ENCODE data around the gene MAP1LC3A.

MAP1LC3A gene

GRCh38 chr20:34543463-34544056 is 15.0 kb upstream of the MAP1LC3A start:
- H3K9me3 ChIP-seq (ENCODE audit: control insufficient read depth, low read length): no peaks in the 10 kb centered on the region
- no peak overlapping the region for H3K9ac ChIP-seq (ENCODE audit: low read length)
- no peaks in the 10 kb centered on the region for H3K27me3 ChIP-seq (ENCODE audit: control insufficient read depth, insufficient read depth, low read length)
- H3K36me3 ChIP-seq (ENCODE audit: control insufficient read depth, insufficient read depth, low read length): peaks cover 9% of the 10 kb centered on the region
- H3K4me3 ChIP-seq (ENCODE audit: low read length): no peak overlapping the region
- H3K4me1 ChIP-seq (ENCODE audit: control insufficient read depth, insufficient read depth, low read length): no peaks in the 10 kb centered on the region

GRCh38 chr20:34544109-34544796 is 14.3 kb upstream of the MAP1LC3A start:
- H3K9ac ChIP-seq (ENCODE audit: low read length): peak overlapping the region; percentile 1
- no peak overlapping the region for H3K4me3 ChIP-seq (ENCODE audit: low read length)
- H3K27me3 ChIP-seq (ENCODE audit: control insufficient read depth, insufficient read depth, low read length): no peaks in the 10 kb centered on the region
- no peaks in the 10 kb centered on the region for H3K9me3 ChIP-seq (ENCODE audit: control insufficient read depth, low read length)
- peaks cover 3% of the 10 kb centered on the region for H3K4me1 ChIP-seq (ENCODE audit: control insufficient read depth, insufficient read depth, low read length)
- peaks cover 9% of the 10 kb centered on the region for H3K36me3 ChIP-seq (ENCODE audit: control insufficient read depth, insufficient read depth, low read length)

GRCh38 chr20:34546751-34547181 is 11.8 kb upstream of the MAP1LC3A start:
- H3K4me1 ChIP-seq (ENCODE audit: control insufficient read depth, insufficient read depth, low read length): peaks cover 14% of the 10 kb centered on the region
- peak overlapping the region; percentile 47 for H3K9ac ChIP-seq (ENCODE audit: low read length)
- no peaks in the 10 kb centered on the region for H3K9me3 ChIP-seq (ENCODE audit: control insufficient read depth, low read length)
- H3K4me3 ChIP-seq (ENCODE audit: low read length): no peak overlapping the region
- no peaks in the 10 kb centered on the region for H3K36me3 ChIP-seq (ENCODE audit: control insufficient read depth, insufficient read depth, low read length)
- H3K27me3 ChIP-seq (ENCODE audit: control insufficient read depth, insufficient read depth, low read length): no peaks in the 10 kb centered on the region

GRCh38 chr20:34547844-34548613 is 10.5 kb upstream of the MAP1LC3A start:
- H3K4me1 ChIP-seq (ENCODE audit: control insufficient read depth, insufficient read depth, low read length): peaks cover 15% of the 10 kb centered on the region
- H3K9ac ChIP-seq (ENCODE audit: low read length): no peak overlapping the region
- H3K4me3 ChIP-seq (ENCODE audit: low read length): no peak overlapping the region
- H3K27me3 ChIP-seq (ENCODE audit: control insufficient read depth, insufficient read depth, low read length): no peaks in the 10 kb centered on the region
- H3K36me3 ChIP-seq (ENCODE audit: control insufficient read depth, insufficient read depth, low read length): no peaks in the 10 kb centered on the region
- H3K9me3 ChIP-seq (ENCODE audit: control insufficient read depth, low read length): no peaks in the 10 kb centered on the region

GRCh38 chr20:34549291-34549928 is 9.1 kb upstream of the MAP1LC3A start:
- H3K9me3 ChIP-seq (ENCODE audit: control insufficient read depth, low read length): no peaks in the 10 kb centered on the region
- no peak overlapping the region for H3K9ac ChIP-seq (ENCODE audit: low read length)
- no peaks in the 10 kb centered on the region for H3K36me3 ChIP-seq (ENCODE audit: control insufficient read depth, insufficient read depth, low read length)
- H3K27me3 ChIP-seq (ENCODE audit: control insufficient read depth, insufficient read depth, low read length): no peaks in the 10 kb centered on the region
- H3K4me1 ChIP-seq (ENCODE audit: control insufficient read depth, insufficient read depth, low read length): peaks cover 26% of the 10 kb centered on the region
- no peak overlapping the region for H3K4me3 ChIP-seq (ENCODE audit: low read length)

GRCh38 chr20:34549929-34550305 is 8.6 kb upstream of the MAP1LC3A start:
- H3K4me1 ChIP-seq (ENCODE audit: control insufficient read depth, insufficient read depth, low read length): peaks cover 26% of the 10 kb centered on the region
- no peaks in the 10 kb centered on the region for H3K27me3 ChIP-seq (ENCODE audit: control insufficient read depth, insufficient read depth, low read length)
- H3K36me3 ChIP-seq (ENCODE audit: control insufficient read depth, insufficient read depth, low read length): no peaks in the 10 kb centered on the region
- no peak overlapping the region for H3K4me3 ChIP-seq (ENCODE audit: low read length)
- H3K9me3 ChIP-seq (ENCODE audit: control insufficient read depth, low read length): no peaks in the 10 kb centered on the region
- no peak overlapping the region for H3K9ac ChIP-seq (ENCODE audit: low read length)

GRCh38 chr20:34552569-34552968 is 5.9 kb upstream of the MAP1LC3A start:
- peaks cover 26% of the 10 kb centered on the region for H3K4me1 ChIP-seq (ENCODE audit: control insufficient read depth, insufficient read depth, low read length)
- H3K9me3 ChIP-seq (ENCODE audit: control insufficient read depth, low read length): no peaks in the 10 kb centered on the region
- H3K4me3 ChIP-seq (ENCODE audit: low read length): no peak overlapping the region
- H3K36me3 ChIP-seq (ENCODE audit: control insufficient read depth, insufficient read depth, low read length): no peaks in the 10 kb centered on the region
- no peak overlapping the region for H3K9ac ChIP-seq (ENCODE audit: low read length)
- no peaks in the 10 kb centered on the region for H3K27me3 ChIP-seq (ENCODE audit: control insufficient read depth, insufficient read depth, low read length)

GRCh38 chr20:34553366-34553867 is 5.1 kb upstream of the MAP1LC3A start:
- no peaks in the 10 kb centered on the region for H3K9me3 ChIP-seq (ENCODE audit: control insufficient read depth, low read length)
- H3K4me3 ChIP-seq (ENCODE audit: low read length): no peak overlapping the region
- H3K27me3 ChIP-seq (ENCODE audit: control insufficient read depth, insufficient read depth, low read length): no peaks in the 10 kb centered on the region
- no peaks in the 10 kb centered on the region for H3K36me3 ChIP-seq (ENCODE audit: control insufficient read depth, insufficient read depth, low read length)
- no peak overlapping the region for H3K9ac ChIP-seq (ENCODE audit: low read length)
- peaks cover 30% of the 10 kb centered on the region for H3K4me1 ChIP-seq (ENCODE audit: control insufficient read depth, insufficient read depth, low read length)

- no peaks in the 10 kb centered on the region for H3K9me3 ChIP-seq (ENCODE audit: control insufficient read depth, low read length)
- H3K27me3 ChIP-seq (ENCODE audit: control insufficient read depth, insufficient read depth, low read length): no peaks in the 10 kb centered on the region
- H3K4me3 ChIP-seq (ENCODE audit: low read length): peak overlapping the region; percentile 91
- H3K9ac ChIP-seq (ENCODE audit: low read length): peak overlapping the region; percentile 71
- no peaks in the 10 kb centered on the region for H3K36me3 ChIP-seq (ENCODE audit: control insufficient read depth, insufficient read depth, low read length)
- H3K4me1 ChIP-seq (ENCODE audit: control insufficient read depth, insufficient read depth, low read length): peaks cover 16% of the 10 kb centered on the region
Observed at GRCh38 chr20:34557936-34558319, 590 bp upstream of the MAP1LC3A start.

GRCh38 chr20:34559311-34560140 is 1.0 kb downstream of the MAP1LC3A start:
- H3K9me3 ChIP-seq (ENCODE audit: control insufficient read depth, low read length): no peaks in the 10 kb centered on the region
- peaks cover 4% of the 10 kb centered on the region for H3K4me1 ChIP-seq (ENCODE audit: control insufficient read depth, insufficient read depth, low read length)
- no peaks in the 10 kb centered on the region for H3K27me3 ChIP-seq (ENCODE audit: control insufficient read depth, insufficient read depth, low read length)
- H3K9ac ChIP-seq (ENCODE audit: low read length): no peak overlapping the region
- no peak overlapping the region for H3K4me3 ChIP-seq (ENCODE audit: low read length)
- no peaks in the 10 kb centered on the region for H3K36me3 ChIP-seq (ENCODE audit: control insufficient read depth, insufficient read depth, low read length)

- peaks cover 4% of the 10 kb centered on the region for H3K4me1 ChIP-seq (ENCODE audit: control insufficient read depth, insufficient read depth, low read length)
- no peaks in the 10 kb centered on the region for H3K36me3 ChIP-seq (ENCODE audit: control insufficient read depth, insufficient read depth, low read length)
- H3K27me3 ChIP-seq (ENCODE audit: control insufficient read depth, insufficient read depth, low read length): no peaks in the 10 kb centered on the region
- no peak overlapping the region for H3K4me3 ChIP-seq (ENCODE audit: low read length)
- no peak overlapping the region for H3K9ac ChIP-seq (ENCODE audit: low read length)
- no peaks in the 10 kb centered on the region for H3K9me3 ChIP-seq (ENCODE audit: control insufficient read depth, low read length)
Observed at GRCh38 chr20:34560141-34560523, 1.6 kb downstream of the MAP1LC3A start.
